Stimulated activated CD4-positive, alpha-beta T cell treated with anti-CD3 and anti-CD28 coated beads, Interleukin-15, amount 100 ng/mL, for 24 hours (primary cell): Measurements from ENCODE around the gene FA2H.
"Not testable (repeated sequence)": the region's sequence is repeated elsewhere in the genome, so short reads cannot be mapped to it uniquely, and the experiment has no call there.

ENCODE experiments used
- DNase-seq: peaks from one replicate; pipeline ENCODE4 v3.0.0-alpha.2; 2020

Gene FA2H

GRCh38 chr16:74774223-74775139 lies at the start of gene FA2H:
Gene FA2H (minus strand): TSS chr16:74774820. CDS start chr16:74774755, 65 bp downstream.
- peak; percentile 79 for DNase-seq

GRCh38 chr16:74817851-74818250 lies 43.2 kb upstream of the FA2H start:
- DNase-seq, result no peak

GRCh38 chr16:74813109-74813641 lies 38.6 kb upstream of the FA2H start:
- DNase-seq, result peak; percentile 85

GRCh38 chr16:74811911-74812310 lies 37.3 kb upstream of the FA2H start:
- no peak for DNase-seq

- DNase-seq, result not testable (repeated sequence)
Measured at GRCh38 chr16:74811216-74811615, 36.6 kb upstream of the FA2H start.

- DNase-seq, result no peak
Measured at GRCh38 chr16:74807052-74807646, 32.5 kb upstream of the FA2H start.

GRCh38 chr16:74800216-74800871 lies 25.7 kb upstream of the FA2H start:
- DNase-seq, result no peak

GRCh38 chr16:74797414-74797813 lies 22.8 kb upstream of the FA2H start:
- no peak for DNase-seq

GRCh38 chr16:74795104-74795503 lies 20.5 kb upstream of the FA2H start:
- DNase-seq, result no peak

- no peak for DNase-seq
Measured at GRCh38 chr16:74794668-74795067, 20.0 kb upstream of the FA2H start.

- DNase-seq, result no peak
Measured at GRCh38 chr16:74793571-74793970, 19.0 kb upstream of the FA2H start.

GRCh38 chr16:74792225-74792624 lies 17.6 kb upstream of the FA2H start:
- DNase-seq, result no peak

GRCh38 chr16:74791749-74792148 lies 17.1 kb upstream of the FA2H start:
- not testable (repeated sequence) for DNase-seq

GRCh38 chr16:74788108-74788507 lies 13.5 kb upstream of the FA2H start:
- no peak for DNase-seq

GRCh38 chr16:74785031-74785430 lies 10.4 kb upstream of the FA2H start:
- no peak for DNase-seq

GRCh38 chr16:74778646-74779045 lies 4.0 kb upstream of the FA2H start:
- no peak for DNase-seq

GRCh38 chr16:74776926-74777325 lies 2.3 kb upstream of the FA2H start:
- no peak for DNase-seq

GRCh38 chr16:74775255-74775654 lies 635 bp upstream of the FA2H start:
- DNase-seq, result no peak

GRCh38 chr16:74773446-74774222 lies 986 bp downstream of the FA2H start:
- no peak for DNase-seq

- no peak for DNase-seq
Measured at GRCh38 chr16:74771656-74772315, 2.8 kb downstream of the FA2H start.

GRCh38 chr16:74770831-74771526 lies 3.6 kb downstream of the FA2H start:
- DNase-seq, result no peak
